Measurements from ENCODE around the gene UBE2V1.
"Not testable (repeated sequence)": the region's sequence is repeated elsewhere in the genome, so short reads cannot be mapped to it uniquely, and the experiment has no call there.

UBE2V1 gene

DNA sequence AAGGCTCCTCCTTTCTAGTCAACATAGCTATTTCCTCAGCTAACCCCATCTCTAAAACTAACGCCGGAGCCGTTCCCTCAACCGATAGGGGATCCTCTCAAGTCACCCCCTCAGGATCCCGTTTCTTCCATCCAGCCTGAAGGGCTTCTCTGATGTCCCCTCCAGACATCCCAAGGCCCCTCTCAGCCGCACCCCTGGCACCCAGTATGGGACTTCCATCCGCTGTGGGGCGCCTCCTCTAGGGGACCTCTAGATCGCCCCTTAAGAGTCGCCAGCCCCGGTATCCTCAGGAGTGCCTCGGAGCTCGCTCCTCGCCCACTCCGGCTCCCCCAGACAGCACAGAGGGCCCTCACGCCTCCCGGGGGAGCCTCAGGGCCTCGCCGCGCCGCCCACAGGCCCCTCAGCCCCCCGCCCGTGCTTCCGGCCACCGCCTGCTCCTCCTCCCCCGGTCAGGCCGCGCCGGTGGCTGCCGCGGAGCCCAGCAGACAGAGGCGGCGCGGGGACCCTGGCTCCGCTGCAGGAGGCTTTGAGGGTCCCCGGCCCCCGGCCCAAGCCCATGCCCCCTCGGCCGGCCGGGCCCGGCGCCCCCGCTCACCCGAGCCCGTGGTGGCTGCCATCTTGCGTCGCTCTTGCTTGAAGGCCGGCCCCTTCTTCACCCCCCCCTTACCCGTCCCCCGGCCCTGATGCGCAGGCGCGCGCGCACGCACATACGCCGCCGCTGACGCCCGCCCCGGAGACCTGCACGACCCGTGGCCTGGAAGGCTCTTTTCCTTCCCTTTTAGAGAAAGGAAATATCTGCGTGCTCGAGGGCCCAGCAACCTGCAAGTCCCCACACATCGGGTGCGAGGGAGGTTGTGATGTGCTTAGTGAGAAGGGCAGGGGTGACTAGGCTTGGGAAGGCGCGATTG, at the start of gene UBE2V1:
Gene UBE2V1, minus strand, starts transcription at position 639 of the 908 bp plus-strand sequence. Its CDS starts 22 bp downstream, at position 617.
- peak; percentile 88 to 90 for DNase-seq

DNA sequence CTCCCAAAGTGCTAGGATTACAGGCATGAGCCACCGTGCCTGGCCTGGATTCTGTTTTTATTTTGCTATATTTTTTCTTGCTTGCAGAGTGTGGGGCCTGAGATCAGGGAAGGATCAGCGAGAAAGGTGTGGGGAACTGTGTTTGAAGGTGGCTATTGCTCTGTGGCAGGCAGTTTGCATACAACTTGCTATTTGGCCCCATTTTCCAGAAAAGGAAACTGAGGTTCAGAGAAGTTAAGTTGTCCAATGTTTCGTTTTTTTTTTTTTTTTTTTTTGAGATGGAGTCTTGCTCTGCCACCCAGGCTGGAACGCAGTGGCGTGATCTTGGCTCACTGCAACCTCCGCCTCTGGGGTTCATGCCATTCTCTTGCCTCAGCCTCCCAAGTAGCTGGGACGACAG, 48.5 kb upstream of the UBE2V1 start:
- not testable (repeated sequence) for DNase-seq

DNA sequence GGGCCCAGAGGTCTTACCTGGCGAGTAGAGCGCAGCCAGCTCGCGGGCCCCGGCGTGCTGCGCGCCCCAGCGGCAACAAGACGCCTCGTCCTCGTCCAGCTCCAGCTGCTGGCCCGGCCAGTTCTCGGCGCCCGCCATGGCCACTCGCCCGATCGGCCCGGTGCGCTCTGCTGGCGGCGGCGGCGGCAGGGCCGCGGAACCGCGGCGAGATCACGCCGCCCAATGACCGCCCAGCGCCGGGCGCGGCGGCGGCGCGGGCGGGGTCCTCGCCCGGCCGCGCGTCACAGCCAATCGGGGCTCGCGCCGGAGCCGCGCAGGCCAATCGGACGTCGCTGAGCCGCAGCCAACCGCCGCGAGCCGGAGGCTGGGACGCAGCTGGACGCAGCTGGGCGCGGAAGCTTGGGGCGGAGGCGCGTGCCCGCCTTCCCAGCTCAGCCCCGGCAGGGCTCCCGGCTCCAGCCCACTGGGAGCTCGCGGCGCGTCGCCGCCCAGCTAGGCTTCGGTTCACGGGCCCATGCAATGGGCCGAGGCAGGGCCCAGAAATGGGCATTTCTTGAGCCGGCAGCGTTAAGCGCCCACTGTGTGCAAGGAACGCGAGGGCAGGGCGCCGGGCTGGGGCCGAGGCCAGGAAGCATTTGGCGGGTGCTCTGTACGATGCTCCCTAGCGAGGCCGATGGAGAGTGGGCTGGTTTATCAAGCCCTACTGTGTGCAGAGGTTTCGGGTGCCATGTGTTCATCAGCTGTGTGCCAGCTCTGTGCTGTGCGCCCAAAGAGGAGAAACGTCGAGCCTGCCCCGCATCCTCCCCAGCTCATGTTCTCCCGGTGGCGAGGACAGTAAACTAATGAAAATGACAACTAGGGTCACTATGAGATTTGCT, 40.8 kb upstream of the UBE2V1 start, which contains the start of gene PEDS1:
Gene PEDS1, minus strand, starts transcription at position 224 of the 878 bp plus-strand sequence. Its CDS starts 86 bp downstream, at position 138.
- DNase-seq, result peak; percentile 82 to 88

GRCh38 chr20:50153153-50153499, 40.2 kb upstream of the UBE2V1 start:
- DNase-seq, result peak in 1 of 2 donors; percentile 22

GRCh38 chr20:50152394-50153152, 39.6 kb upstream of the UBE2V1 start:
- DNase-seq, result no peak

DNA sequence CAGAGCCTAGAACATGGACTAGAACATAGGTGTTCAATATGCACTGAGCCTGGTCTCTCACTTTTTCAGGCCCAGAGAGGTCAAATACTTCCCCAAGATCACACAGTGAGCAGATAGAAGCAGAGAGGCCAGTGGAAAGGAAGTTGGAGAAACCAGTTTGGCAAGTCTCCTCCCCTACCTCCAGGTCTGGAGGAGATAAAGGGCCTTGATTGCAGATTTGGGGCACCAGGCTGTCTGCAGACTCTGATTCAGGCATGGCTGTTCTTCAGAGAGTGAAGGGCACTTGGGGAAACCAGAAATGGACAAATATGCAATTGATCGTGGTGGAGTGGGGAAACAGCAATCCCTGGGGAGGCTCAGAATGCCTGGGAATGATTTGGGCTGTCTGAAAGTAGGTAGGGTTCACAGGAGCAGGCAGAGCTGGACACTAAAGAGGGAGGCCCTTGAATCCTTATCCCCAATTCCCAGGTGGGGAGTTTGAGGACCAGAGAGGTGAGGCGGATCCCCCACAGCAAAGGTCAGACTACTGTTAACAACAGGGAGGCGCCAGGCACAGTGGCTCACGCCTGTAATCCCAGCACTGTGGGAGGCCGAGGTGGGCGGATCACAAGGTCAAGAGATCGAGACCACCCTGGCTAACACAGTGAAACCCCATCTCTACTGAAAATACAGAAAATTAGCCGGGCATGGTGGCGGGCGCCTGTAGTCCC, 38.2 kb upstream of the UBE2V1 start:
- no peak for DNase-seq

- no peak for DNase-seq
Measured at GRCh38 chr20:50149481-50150254, 36.7 kb upstream of the UBE2V1 start.

DNA sequence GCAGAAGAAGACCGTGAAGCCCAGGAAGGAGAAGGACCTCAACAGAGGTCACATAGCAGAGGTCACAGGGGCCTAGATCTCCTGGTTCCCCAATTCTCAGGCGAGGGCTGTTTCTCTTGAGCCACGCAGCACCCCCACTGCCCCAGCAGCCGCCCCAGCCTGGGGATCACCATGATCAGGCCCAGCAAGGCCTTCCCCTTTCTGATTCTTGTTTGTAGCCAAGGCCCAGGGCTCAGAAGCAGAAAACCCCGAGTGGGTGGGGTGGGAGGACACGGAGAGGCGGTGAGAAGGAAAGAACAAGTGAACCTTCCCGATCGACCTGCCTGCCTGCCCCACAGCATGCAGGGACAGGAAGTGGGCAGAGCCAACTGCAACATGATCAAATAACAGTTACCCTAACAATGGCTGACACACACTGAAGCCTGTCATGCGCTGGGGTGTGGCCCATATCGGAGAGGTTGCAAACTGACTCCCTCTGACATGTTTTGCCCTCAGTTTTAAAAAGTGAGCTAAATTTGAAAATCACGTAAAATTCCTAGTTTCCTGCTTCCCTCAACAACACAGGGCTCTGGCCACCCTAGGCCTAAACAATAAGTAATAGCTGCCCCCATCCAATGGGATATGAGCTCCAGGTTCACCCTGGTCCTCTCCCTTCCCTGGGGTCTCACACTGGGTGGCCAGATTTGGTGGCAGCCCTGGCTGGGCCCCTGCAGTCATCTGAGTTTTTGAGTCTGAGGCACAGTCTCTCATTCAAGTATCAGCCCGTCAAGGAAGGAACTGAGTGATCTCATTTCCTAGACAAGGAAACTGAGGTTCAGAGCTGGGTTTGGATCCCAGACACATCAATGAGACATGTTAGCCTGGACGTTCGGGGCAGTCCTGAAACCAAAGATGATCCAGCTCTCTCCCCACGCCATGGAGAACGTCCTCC, 34.0 kb upstream of the UBE2V1 start:
- DNase-seq, result peak; percentile 70 to 75

GRCh38 chr20:50146214-50146613, 33.3 kb upstream of the UBE2V1 start:
- DNase-seq, result no peak

- no peak for DNase-seq
Measured at GRCh38 chr20:50145566-50145965, 32.6 kb upstream of the UBE2V1 start.

DNA sequence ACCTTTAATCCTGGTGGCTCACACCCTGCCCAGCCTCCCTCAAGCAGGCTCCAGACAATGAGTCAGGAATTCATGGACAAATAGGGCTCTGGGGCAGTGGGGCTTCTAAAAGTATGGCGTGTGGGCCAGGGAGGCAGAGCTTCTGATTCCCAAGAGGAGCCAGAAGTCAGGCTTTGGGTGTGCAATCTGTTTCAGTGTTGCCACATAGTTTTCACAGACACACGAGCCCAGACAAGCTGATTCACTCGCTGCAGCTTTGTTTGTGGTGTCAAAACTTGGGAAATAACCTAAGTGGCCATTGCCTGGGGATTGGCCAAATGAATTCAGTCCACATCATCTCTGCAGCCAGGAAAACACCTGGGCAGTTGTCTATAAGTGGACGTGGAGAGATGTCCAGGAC, 31.4 kb upstream of the UBE2V1 start:
- no peak for DNase-seq

GRCh38 chr20:50142812-50143211, 29.9 kb upstream of the UBE2V1 start:
- no peak for DNase-seq

GRCh38 chr20:50141811-50142561, 29.0 kb upstream of the UBE2V1 start:
- DNase-seq, result no peak

- DNase-seq, result no peak
Measured at GRCh38 chr20:50141018-50141675, 28.2 kb upstream of the UBE2V1 start.

GRCh38 chr20:50140339-50140859, 27.4 kb upstream of the UBE2V1 start:
- DNase-seq, result no peak

DNA sequence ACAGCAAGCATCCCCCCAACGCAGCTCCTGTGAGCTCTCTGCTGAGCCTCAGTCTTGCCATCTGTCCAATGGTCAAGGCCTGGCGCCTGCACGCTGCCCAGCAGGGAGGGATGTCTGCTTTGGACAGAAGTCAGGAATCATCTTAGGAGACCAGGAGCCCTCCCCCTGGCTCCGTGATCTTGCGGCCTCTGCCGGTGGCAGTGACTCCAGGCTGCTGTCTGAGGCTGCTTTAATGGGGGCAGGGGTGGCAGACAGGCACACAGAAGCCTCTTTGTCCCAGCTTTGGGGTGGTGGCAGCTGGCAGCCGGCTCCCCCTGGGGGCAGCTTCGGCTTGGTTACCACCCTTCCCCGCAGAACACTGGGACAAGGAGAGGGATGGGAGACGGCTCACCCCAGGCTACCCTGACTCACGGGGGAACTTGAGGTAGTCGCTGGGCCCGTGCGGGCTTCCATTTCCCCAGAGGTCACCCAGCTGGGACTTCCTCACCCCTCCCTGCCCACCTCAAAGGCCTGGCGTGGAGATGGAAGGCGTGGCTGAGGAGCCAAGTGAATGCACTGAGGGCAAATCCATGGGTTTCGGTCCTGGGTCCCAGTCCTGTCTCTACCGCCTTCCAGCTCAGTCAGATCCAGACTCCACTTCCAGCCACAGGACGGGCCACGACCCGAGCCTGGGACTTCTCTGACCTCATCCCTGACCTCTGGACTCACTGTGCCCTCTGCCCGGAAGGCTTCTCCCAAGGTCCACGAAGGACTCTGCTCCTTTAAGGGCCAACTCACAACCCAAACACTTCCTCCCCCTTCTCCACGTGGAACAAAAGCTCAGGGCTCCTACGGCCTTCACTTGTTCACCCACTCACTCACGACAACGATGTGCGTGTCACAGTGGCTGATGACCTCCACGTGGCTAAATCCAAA, 25.8 kb upstream of the UBE2V1 start:
- no peak for DNase-seq

DNA sequence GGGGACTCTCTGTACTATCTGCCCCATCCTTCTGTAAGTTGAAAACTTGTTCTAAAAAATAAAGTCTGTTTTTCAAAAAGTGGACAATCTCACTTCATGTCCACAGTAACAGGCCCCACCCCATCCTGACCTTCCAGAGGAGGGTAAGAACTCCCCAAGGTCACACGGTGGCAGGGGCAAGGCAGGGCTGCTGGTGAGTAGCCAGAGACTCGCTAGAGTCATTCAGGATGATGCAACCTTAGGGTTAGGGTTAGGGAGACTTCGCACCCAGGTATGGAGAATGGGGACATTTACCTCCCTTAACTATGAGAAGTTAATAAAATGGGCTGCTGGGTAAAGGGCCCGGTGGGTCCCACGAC, 25.1 kb upstream of the UBE2V1 start:
- no peak for DNase-seq

DNA sequence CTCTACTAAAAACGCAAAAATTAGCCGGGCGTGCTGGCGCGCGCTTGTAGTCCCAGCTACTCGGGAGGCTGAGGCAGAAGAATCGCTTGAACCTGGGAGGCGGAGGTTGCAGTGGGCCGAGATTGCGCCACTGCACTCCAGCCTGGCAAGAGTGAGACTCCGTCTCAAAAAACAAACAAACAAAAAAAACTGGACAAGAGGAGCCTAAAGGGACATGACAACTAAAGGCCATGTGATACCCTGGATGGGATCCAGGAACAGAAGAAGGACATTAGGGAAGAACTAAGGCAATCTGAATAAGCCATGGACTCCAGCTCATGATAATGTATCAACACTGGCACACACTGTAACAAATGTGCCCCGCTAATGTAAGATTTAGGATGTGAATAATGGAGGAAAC, 24.8 kb upstream of the UBE2V1 start:
- not testable (repeated sequence) for DNase-seq
